GM19035 (cell line): ENCODE results near the gene VWF.

Experiments used
- ATAC-seq: cut with Tn5 transposase; IDR thresholded peaks from one replicate; pipeline ENCODE4 v1.9.1; 2021; ENCODE audit not compliant: unreplicated experiment

VWF gene

GRCh38 chr12:6062757-6063735 is 61.4 kb downstream of the VWF start:
- ATAC-seq: no peak

- ATAC-seq: no peak
Measured at GRCh38 chr12:6062395-6062756, 62.1 kb downstream of the VWF start.

GRCh38 chr12:6061660-6062059 is 62.8 kb downstream of the VWF start:
- ATAC-seq: no peak

GRCh38 chr12:6059860-6060565 is 64.5 kb downstream of the VWF start:
- ATAC-seq: no peak

- no peak for ATAC-seq
Measured at GRCh38 chr12:6059221-6059620, 65.2 kb downstream of the VWF start.

GRCh38 chr12:6058481-6059161 is 65.8 kb downstream of the VWF start:
- ATAC-seq: no peak

GRCh38 chr12:6057700-6058099 is 66.8 kb downstream of the VWF start:
- ATAC-seq: no peak

GRCh38 chr12:6056406-6057240 is 67.8 kb downstream of the VWF start:
- no peak for ATAC-seq

GRCh38 chr12:6053541-6053940 is 70.9 kb downstream of the VWF start:
- no peak for ATAC-seq

- ATAC-seq: no peak
Measured at GRCh38 chr12:6052940-6053329, 71.5 kb downstream of the VWF start.

- ATAC-seq: no peak
Measured at GRCh38 chr12:6052206-6052939, 72.1 kb downstream of the VWF start.

- ATAC-seq: no peak
Measured at GRCh38 chr12:6049992-6050391, 74.5 kb downstream of the VWF start.

- ATAC-seq: no peak
Measured at GRCh38 chr12:6049587-6049986, 74.9 kb downstream of the VWF start.

GRCh38 chr12:6047249-6048237 is 76.9 kb downstream of the VWF start:
- ATAC-seq: no peak

GRCh38 chr12:6046511-6047180 is 77.8 kb downstream of the VWF start:
- no peak for ATAC-seq

- no peak for ATAC-seq
Measured at GRCh38 chr12:6045438-6045837, 79.0 kb downstream of the VWF start.

GRCh38 chr12:6044082-6044481 is 80.4 kb downstream of the VWF start:
- no peak for ATAC-seq

GRCh38 chr12:6042446-6042845 is 82.0 kb downstream of the VWF start:
- no peak for ATAC-seq
